GM23248 (cell line): ENCODE measurements around the gene RAI14.

Experiments
- EZH2 ChIP-seq: fragments of 200-600 bp; sonication (generic); IDR thresholded peaks from 2 replicates; pipeline ENCODE4 v1.6.1; 2018; ENCODE audit warnings: antibody characterized with exemption, mild to moderate bottlenecking; ENCODE audit not compliant: insufficient read depth, poor library complexity, severe bottlenecking
- EZH2phosphoT487 ChIP-seq: fragments of 200-600 bp; sonication (generic); IDR thresholded peaks from 2 replicates; pipeline ENCODE4 v1.6.1; 2018; ENCODE audit warnings: antibody characterized with exemption, moderate library complexity, mild to moderate bottlenecking, low read depth; ENCODE audit not compliant: insufficient read depth

- TF ChIP-seq EZH2 (no peak), EZH2phosphoT487 (no peak)
Measured at GRCh38 chr5:34818717-34819116, 162.6 kb downstream of the RAI14 start.
